K562 treated with DMSO at 1 percent for 12 hours (cell line): ENCODE results near the gene AKR1E2. TPM values are rescaled to one million over a fixed set of nuclear protein-coding genes. Genes with fewer than 3 reads are reported as not detected.

Source experiments
- total RNA-seq: library from RNA; unstranded; fragments of 300-600 nt; gene quantifications from 2 replicates; pipeline ENCODE4 v1.2.3, GENCODE V29; 2022; ENCODE audit not compliant: insufficient read depth

The AKR1E2 gene
- total RNA-seq: 7.0 and 13.7 TPM in 2 replicates

DNA sequence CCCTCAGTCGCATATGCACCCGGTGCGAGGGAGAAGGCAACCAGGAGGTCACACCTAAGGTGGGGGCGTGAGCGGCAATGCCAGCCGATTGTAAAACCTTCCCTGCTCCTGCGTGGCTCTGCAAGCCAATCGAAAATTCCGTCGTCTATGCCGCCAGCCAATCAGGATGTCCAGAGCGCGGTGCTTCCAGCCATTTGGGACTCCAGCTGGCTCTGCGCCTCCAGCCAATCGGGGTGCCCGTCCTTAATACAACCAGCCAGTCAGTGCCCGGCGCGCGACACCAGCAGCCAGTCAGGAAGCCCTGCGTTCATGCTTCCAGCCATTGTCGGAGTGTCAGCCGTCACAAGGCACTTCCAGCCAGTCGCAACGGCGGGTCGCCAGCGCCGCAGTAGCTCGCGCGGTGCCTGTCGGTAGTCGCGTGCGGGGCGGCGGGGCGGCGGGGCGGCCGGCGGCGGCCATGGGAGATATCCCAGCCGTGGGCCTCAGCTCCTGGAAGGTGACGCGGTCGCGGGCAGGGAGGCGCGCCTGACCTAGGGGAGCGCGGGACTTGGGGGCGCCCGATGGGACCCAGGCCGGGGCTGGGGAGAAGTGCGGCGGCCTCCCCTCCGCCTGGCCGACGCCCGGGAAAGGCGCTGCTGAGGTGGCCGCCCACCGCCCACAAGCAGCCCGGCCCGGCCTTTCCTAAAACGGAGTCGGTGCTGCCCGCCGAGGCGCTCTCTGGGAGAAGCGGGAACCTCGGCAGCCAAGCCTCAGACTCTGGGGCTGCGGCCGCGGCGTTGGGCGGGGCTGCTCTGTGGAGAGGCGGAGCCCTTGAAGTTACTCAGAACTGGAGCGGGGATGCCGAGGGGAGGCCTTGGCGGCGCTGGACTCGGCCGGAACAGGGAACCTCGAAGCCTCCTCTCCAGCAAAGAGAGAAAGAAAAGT, at the start of gene AKR1E2:
Gene AKR1E2 (plus strand): TSS at position 340 of the 924 bp plus-strand sequence. CDS start 118 bp downstream, at position 458.

Other genes with a start within 250 kb of the AKR1E2 start
- 49.7 and 62.5 TPM in 2 replicates for gene AKR1C1, start 137.2 kb downstream of the AKR1E2 start, total RNA-seq
- 33.8 and 35.4 TPM in 2 replicates for gene AKR1C2, start 177.7 kb downstream of the AKR1E2 start, total RNA-seq